ENCODE measurements around the gene SLC35F3. TPM values are rescaled to one million over a fixed set of nuclear protein-coding genes. Genes with fewer than 3 reads are reported as not detected.

Gene SLC35F3
- total and polyA plus RNA-seq, 12 donors = 0.12 to 3.2 (median 0.46) TPM

DNA sequence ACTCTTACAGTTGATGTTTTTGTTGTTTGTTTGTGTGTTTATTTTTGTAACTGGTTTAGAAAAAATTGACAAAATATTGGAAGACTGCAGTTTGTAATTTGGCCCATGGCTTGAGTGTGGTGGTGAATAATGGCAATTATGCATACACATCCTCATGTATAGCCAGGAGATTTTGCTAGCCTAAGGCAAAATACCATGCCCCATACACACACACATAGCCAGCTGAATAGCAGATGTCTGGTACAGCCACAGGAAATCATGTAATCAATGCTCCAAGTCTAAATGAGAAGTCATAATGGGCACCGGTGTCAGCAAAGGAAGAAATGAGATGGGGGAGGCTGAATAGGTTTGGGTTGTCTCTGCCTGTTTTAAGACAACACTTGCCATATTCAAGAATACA lies 333.6 kb downstream of the SLC35F3 start:
- Histone ChIP-seq H3K36me3 (replicated peaks in 1 of 2) (no peaks in the 10 kb centered on the region), H3K4me3 (no peak overlapping the region), H3K4me1 (replicated peaks in 1 of 2) (peaks cover 10 to 13% of the 10 kb centered on the region in 2 donors), H3K27me3 (no peaks in the 10 kb centered on the region), H3K9me3 (replicated peaks in 1 of 3) (no peaks in the 10 kb centered on the region), H3K27ac (no peak overlapping the region)
- intact Hi-C loops (cut with DNase I) = no loop called here
- 75 to 100% (median 81%) methylated on average over 1 of the region's 1 CpG for WGBS, 4 donors
- DNase-seq = no peak
- no peak for TF ChIP-seq POLR2A (IDR thresholded peaks at IDR 0.05)

DNA sequence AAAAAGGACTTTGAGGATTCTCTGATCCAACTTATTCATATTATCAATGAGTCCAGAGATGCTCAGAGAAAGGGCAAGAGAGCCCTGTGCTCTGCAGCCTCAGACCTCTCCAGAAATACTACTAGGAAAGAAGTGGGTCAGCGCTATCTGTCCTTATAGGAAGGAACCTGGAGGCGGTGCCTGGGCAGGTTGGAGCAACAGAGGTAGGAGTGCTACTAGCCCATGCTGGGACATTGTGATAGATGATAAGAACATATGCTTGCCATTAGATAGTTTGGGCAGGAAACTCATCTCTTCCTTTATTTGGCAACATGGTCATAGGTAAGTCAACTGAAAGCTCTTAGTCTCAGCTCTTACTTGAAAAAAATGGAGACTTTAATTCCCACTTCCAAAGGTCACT lies 335.0 kb downstream of the SLC35F3 start:
- Histone ChIP-seq H3K4me1 (replicated peaks in 1 of 2) (peaks cover 10 to 13% of the 10 kb centered on the region in 2 donors), H3K4me3 (no peak overlapping the region), H3K36me3 (replicated peaks in 1 of 2) (no peaks in the 10 kb centered on the region), H3K27ac (no peak overlapping the region), H3K9me3 (replicated peaks in 1 of 3) (no peaks in the 10 kb centered on the region), H3K27me3 (no peaks in the 10 kb centered on the region)
- no peak for TF ChIP-seq POLR2A (IDR thresholded peaks at IDR 0.05)
- TF ChIP-seq, protein P1, sequence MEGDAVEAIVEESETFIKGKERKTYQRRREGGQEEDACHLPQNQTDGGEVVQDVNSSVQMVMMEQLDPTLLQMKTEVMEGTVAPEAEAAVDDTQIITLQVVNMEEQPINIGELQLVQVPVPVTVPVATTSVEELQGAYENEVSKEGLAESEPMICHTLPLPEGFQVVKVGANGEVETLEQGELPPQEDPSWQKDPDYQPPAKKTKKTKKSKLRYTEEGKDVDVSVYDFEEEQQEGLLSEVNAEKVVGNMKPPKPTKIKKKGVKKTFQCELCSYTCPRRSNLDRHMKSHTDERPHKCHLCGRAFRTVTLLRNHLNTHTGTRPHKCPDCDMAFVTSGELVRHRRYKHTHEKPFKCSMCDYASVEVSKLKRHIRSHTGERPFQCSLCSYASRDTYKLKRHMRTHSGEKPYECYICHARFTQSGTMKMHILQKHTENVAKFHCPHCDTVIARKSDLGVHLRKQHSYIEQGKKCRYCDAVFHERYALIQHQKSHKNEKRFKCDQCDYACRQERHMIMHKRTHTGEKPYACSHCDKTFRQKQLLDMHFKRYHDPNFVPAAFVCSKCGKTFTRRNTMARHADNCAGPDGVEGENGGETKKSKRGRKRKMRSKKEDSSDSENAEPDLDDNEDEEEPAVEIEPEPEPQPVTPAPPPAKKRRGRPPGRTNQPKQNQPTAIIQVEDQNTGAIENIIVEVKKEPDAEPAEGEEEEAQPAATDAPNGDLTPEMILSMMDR (IDR thresholded peaks at IDR 0.05) = no peak
- intact Hi-C loops (cut with DNase I) = no loop called here
- DNase-seq = no peak
- WGBS, 4 donors = 88 to 100% (median 96%) methylated on average over 2 of the region's 2 CpGs

DNA sequence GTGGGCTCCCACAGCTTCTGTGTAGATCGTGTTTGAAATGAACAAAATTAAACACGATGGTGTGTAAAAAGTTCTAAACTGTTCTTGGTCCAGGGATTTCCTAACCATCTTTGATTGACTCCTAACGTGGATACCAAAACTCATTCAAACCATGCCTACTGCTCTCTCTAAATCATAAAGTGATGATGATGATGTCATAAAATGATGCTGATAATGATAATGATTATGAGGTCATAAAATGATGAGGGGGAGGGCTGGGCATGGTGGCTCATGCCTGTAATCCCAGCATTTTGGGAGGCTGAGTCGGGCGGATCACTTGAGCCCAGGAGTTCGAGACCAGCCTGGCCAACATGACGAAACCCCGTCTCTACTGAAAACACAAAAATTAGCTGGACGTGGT lies 335.5 kb downstream of the SLC35F3 start:
- intact Hi-C loops (cut with DNase I) = no loop called here
- Histone ChIP-seq H3K9me3 (replicated peaks in 1 of 3) (no peaks in the 10 kb centered on the region), H3K27me3 (no peaks in the 10 kb centered on the region), H3K4me3 (no peak overlapping the region), H3K36me3 (replicated peaks in 1 of 2) (no peaks in the 10 kb centered on the region), H3K27ac (no peak overlapping the region), H3K4me1 (replicated peaks in 1 of 2) (peaks cover 10 to 13% of the 10 kb centered on the region in 2 donors)
- DNase-seq = no peak
- 85 to 93% (median 91%) methylated on average over 9 of the region's 9 CpGs for WGBS, 4 donors
- TF ChIP-seq, protein P1 (IDR thresholded peaks at IDR 0.05) = no peak
- no peak for TF ChIP-seq POLR2A (IDR thresholded peaks at IDR 0.05)

DNA sequence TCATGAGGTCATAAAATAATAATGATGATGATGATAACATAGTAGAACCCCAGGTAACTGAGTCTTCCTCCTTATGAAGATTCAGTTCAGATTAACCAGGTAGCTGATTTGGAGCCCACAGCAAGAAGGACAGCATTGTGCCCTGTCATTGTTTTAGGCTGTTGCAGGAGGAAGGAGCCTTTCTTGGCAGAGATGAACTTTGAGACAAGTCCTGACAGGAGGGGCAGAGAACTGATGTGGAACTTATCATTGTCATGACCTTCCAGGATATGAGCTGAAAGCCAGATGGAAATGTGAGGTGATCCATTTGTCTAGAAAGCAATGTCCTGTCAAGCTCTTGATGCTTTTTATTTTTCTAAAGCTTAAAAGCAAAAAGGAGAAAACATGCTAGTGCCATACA lies 336.2 kb downstream of the SLC35F3 start:
- no peak overlapping the region for H3K4me3 ChIP-seq
- TF ChIP-seq POLR2A (IDR thresholded peaks at IDR 0.05) = no peak
- TF ChIP-seq, protein P1 (IDR thresholded peaks at IDR 0.05) = no peak
- no peaks in the 10 kb centered on the region for H3K9me3 ChIP-seq (replicated peaks in 1 of 3)
- intact Hi-C loops (cut with DNase I) = no loop called here
- no peak overlapping the region for H3K27ac ChIP-seq
- peaks cover 3 to 6% of the 10 kb centered on the region in 2 donors for H3K4me1 ChIP-seq (replicated peaks in 1 of 2)
- no peaks in the 10 kb centered on the region for H3K36me3 ChIP-seq (replicated peaks in 1 of 2)
- H3K27me3 ChIP-seq = no peaks in the 10 kb centered on the region
- no peak for DNase-seq

DNA sequence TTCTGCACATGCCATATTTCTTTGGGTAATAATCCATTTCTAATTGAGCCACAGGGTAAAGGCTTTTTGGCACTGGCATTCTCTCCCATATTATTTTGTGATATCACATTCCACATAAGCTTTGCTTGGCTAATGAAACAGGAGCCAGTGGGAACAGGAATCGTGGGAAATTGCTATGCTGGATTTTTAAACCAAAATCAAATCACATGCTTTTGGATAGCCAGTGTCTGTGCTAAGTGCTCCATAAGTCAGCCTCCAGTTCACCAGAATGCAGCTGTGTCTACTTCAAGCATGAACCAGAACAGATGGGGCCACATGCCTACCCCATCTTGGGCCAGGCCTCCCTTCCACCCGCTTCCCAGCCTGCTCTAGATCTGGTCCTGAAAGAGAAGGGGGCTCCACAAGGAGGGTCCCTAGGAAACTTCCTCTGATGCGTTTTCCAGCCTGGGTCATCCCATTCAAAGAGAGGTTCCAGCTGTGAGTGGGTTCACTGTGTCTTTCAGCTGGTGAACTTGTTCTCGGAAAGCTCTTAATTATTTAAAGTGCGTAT lies 337.5 kb downstream of the SLC35F3 start:
- Histone ChIP-seq H3K27me3 (no peaks in the 10 kb centered on the region), H3K27ac (no peak overlapping the region), H3K4me1 (replicated peaks in 1 of 2) (no peaks in the 10 kb centered on the region), H3K9me3 (replicated peaks in 1 of 3) (no peaks in the 10 kb centered on the region), H3K4me3 (no peak overlapping the region), H3K36me3 (replicated peaks in 1 of 2) (no peaks in the 10 kb centered on the region)
- TF ChIP-seq, protein P1 (IDR thresholded peaks at IDR 0.05) = no peak
- TF ChIP-seq POLR2A (IDR thresholded peaks at IDR 0.05) = no peak
- no peak for DNase-seq
- intact Hi-C loops (cut with DNase I) = no loop called here
- WGBS, 4 donors = 89 to 97% (median 93%) methylated on average over 5 of the region's 5 CpGs

Measured in adrenal gland (tissue), 12 donors.